ENCODE measurements around the gene GALNT18.
"Not testable (repeated sequence)": the region's sequence is repeated elsewhere in the genome, so short reads cannot be mapped to it uniquely, and the experiment has no call there.

Gene GALNT18

GRCh38 chr11:11451501-11452005, 170.3 kb downstream of the GALNT18 start:
- peak; percentile 13 for DNase-seq

GRCh38 chr11:11450744-11451362, 171.0 kb downstream of the GALNT18 start:
- peak; percentile 81 for DNase-seq

DNA sequence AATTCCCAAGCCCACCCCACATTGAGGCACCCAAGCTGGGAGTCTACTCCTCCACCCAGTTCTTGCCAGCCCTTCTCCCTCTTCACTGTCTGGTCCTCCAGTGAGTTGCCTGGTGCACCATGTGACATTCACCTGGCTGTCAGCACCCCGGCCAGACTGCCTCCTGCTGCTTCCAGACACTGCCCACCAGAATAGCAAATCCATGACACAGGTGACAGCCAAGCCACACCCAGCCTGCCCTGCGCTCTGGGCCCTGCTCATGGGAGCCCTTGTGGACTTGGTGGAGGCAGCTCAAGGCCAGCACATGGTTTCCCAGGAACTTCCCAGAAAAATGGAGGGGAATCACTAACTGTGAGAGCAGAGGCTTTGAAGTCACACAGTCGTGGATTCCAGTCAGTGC, 172.5 kb downstream of the GALNT18 start:
- no peak for DNase-seq

DNA sequence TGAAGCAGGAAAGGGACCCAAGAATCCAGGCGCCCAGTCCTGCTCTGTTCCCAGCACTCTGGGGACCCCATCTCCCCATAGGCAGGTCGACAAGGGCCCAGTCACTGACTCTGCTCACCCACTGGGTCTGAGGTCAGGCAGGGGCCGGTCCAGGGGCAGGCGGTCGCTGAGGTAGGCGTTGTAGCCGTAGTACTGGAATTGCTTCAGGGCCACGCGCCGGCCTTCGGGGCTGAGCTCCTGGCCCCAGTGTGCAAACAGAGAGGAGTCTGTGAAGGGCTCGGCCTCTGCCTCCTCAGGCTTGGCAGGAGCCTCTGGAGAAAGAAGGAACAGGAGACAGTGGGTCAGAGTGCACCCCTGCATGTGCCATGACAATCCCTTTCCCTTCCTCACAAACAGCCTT, 173.2 kb downstream of the GALNT18 start:
- DNase-seq = no peak

DNA sequence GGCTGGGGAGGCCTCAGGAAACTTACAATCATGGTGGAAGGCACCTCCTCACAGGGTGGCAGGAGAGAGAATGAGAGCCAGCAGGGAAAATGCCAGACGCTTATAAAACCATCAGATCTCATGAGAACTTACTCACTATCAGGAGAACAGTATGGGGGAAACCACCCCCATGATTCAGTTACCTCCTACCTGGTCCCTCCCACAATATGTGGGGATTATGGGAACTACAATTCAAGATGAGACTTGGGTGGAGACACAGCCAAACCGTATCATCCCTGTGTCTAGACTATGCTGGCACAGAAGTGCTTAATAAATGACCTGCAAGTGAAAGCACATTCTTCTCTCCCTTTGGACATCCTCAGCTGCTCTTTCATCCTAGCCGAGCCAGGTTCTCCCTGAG, 174.2 kb downstream of the GALNT18 start:
- not testable (repeated sequence) for DNase-seq

- no peak for DNase-seq
These were observed 174.8 kb downstream of the GALNT18 start for GRCh38 chr11:11446967-11447366.

- no peak for DNase-seq
These were observed 175.2 kb downstream of the GALNT18 start for GRCh38 chr11:11446564-11446963.

GRCh38 chr11:11445441-11446185, 176.2 kb downstream of the GALNT18 start:
- no peak for DNase-seq

- DNase-seq = no peak
These were observed 177.0 kb downstream of the GALNT18 start for GRCh38 chr11:11444804-11445131.

DNA sequence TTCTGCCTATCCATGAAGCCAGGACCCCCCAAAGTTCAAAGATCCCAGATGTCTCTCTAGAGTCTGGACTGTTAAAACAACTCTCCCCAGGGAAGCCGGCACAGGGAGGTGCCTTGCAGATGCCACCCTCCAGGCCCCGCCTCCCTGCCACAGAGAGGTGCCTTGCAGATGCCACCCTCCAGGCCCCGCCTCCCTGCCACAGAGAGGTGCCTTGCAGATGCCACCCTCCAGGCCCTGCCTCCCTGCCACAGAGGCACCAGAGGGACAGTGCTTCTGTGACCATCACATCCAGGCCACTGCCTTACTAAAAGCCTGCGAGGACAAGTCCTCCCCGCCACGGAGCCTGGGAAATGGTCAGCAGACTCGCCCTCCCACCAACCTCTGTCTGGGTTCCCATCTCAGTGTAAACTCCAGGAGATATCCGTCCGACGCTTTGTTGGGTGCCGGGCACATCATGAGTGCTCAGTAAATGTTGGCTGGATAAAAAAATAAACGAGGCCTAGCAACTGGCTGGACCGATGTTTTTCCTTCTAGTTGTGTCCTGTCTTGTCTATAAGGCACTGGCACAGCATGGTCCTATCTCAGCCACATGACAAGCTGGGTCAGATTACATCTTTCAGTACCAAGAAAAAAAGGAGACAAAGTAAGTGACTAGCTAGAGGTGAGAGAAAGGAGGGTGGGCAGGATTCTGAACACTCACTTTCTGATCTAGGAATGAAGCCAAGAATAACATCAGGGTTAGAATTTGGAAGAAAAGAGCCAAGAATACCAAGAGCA, 177.6 kb downstream of the GALNT18 start:
- DNase-seq = peak; percentile 11

DNA sequence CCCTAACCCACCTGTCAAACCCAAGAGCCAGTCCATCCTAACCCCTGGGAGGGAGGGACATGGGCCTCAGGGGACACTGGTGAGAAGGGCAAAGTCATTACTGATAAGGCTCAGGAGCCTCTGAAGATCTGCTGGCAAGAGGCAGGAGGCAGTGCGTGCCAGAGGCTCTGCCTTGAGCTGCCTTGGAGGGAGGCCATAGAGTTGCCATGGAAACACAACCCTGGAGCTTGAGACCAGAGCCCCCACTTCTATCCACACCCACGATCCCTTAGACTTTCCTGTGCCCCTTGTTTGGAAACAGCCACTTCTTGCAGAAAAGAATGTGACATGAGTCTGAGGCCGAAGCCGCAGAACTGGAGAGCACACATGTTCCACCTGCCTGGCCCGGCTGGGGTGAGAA, 179.0 kb downstream of the GALNT18 start:
- no peak for DNase-seq

DNA sequence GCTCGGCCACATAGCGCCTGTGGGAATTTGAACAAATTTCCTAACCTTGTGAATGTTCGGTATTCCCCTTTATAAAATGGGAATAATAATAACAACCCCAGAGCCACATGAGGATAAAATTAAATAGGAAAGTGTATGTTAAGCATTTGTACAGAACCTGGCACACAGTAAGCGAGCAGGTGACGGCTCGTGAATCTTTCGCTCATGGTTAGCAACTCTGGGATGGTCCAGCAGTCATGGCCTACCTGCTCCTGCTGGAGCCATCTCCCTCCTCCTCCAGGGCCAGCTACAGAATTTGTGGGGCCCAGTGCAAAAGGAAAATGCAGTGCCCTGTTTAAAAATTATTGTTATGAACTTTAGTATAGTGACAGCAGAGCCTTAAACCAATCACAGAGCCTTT, 180.3 kb downstream of the GALNT18 start:
- no peak for DNase-seq

DNA sequence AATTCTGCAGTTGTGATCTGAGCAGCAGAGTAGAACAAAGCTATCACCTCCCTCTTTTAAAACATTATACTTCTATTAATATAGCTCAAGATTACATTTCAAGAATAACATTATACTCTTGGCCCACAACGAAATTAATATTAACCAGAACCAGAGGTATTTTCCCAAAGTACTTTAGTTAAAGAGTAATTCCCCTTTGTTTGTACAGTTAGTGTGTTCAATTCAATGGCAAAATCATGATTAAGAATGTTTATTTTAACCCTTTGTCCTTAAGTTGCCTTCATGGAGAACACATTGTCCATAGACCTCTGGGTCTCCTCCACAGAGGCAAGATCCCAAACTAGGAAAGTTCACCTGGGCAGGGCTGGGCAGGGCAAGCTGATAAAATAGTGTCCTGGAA, 180.7 kb downstream of the GALNT18 start:
- DNase-seq = no peak

DNA sequence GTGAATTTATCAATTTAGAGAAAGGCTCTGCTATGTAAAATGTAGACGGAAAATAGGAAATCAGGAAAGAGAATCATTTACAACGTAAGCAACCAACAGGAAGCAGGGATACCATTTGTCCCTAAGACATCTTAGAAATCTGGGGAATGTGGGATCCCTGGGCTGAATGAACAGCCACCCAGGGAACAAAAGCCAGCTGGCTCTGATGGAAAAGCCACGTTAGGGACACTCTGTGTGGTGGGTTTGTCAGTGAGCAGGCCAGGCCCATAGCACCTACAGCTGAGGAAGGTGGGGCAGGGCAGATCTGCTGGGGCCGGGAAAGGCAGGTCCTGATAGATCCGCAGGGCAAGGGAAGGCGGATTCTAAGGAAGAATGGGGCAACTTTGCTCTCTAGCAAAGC, 181.7 kb downstream of the GALNT18 start:
- no peak for DNase-seq

DNA sequence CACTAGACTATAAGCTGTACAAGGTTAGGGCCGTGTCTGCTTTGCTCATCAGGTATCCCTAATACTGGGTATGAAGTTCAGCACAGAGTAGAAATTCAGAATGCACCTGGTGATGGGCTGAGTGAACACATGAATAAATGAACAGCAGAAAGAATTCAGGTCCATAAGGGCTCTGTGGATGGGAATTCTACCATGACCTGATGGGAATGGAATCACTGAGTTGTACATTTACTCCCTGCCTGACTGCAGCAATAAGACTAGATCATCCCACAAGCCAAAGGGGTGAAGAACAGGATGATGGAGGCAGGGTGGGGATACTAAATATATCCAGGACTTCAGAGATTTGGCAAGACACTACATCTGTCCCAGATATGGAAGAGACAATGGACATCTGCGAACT, 182.2 kb downstream of the GALNT18 start:
- DNase-seq = no peak

- DNase-seq = no peak
These were observed 185.0 kb downstream of the GALNT18 start for GRCh38 chr11:11436715-11437313.

GRCh38 chr11:11435635-11436034, 186.2 kb downstream of the GALNT18 start:
- DNase-seq = no peak

- no peak for DNase-seq
These were observed 187.8 kb downstream of the GALNT18 start for GRCh38 chr11:11433960-11434359.

DNA sequence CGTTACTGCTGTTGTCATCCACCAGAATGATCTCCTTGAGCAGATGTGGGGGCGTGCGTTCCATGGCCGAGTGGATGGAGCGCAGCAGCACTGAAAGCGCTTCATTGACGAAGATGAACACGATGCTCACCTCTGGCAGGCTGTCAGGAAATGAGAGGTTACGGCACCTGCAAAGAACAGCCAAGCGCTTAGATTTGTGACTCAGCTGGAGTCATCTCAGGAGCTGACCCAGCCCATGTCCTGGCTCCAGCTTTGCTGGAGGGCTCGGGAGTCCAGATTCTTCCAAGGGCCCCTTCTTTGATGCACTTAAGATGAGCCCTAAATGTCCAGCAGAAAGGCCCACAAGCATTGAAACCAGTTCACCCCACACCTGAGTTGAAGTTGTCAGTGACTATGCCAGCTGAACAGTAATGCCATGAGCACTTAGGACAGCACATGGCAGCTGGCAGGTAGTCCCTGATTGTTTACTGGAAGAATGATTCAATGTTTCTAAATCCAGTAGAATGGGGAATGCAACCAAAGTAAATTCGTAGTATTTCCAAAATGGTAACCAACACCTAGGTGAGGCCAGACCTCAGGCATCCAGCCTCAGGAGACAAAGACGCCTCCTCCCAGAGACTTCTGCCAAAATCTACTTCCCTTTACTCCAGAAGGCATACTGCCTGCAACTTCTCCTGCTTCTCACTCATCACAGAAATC, 189.0 kb downstream of the GALNT18 start:
- no peak for DNase-seq

DNA sequence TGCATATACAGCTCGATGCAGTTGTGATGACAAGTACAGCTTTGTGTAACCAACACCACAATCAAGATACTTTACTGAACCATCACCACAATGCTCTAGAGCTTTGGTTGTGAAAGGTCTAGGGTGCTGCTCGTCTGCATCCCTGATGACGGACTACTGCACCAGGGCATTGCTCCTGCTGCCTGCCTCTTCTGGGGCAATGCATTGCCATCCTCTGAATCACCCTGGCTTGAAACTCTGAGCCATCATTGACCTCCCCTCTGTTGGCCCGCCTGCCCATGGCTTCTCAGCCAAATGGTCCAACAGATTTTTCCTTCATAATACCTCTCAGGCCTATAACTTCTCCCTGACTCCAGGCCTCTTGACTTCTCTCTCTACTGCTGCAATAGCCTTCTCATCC, 191.4 kb downstream of the GALNT18 start:
- DNase-seq = peak; percentile 37

DNA sequence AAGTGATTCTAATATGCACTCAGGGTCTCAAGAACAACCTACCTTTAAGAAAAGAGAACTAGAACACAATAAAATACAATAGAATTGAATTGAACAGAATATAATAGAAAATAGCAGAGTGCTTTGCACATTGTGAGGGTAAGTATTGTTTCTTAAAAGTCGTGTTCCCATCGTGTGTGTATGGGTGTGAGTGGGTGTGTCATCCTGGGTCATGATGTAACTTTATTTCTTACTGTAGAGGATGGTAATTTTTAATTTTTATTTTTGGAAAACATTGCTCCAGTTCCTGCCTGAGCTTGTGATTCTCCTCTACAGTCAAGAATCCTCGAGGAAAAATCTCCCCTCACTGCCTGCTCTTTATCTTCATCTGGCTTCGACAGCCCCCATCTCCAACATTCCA, 193.1 kb downstream of the GALNT18 start:
- no peak for DNase-seq

DNA sequence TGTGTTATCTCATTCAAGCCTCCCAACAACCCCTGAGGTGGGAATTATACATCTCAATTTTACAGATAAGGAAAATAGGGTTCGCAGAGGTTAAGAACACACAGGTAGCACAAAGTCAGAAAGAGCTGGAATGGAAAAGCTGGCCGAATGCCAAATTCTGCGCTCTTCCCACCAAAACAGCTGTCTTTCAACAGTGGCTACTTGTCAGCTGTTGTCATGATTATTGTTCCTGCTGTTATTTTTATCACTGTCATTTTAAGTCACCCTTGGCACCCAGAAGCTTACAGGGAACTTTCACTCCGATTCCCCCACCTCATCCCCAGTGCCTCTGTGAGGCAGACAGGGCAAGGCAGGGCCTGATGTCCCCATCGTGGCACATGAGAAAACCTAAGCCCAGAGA, 194.3 kb downstream of the GALNT18 start:
- DNase-seq = no peak

DNA sequence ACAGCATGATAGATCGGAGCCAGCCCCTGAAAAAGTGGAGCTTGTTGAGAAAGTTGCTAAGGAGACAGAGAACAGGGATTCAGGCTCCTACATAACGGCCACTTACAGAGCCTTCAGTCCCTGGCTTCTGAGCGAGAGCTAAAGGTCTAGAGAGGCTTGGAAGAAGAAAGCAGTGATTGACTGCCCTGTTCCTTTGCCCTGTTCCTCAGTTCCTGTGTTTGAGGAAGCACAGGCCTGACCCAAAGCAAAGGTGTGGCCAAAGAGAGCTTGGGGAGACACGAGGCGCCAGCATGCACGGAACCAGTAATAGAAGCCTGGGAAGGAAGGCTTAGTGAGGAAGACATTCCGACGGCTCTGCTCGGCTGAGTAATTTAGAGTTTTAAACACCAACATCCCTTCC, 194.7 kb downstream of the GALNT18 start:
- no peak for DNase-seq

Measured in EL (cell line).